A549 (cell line): ENCODE results near the gene PIWIL4. TPM values are rescaled to one million over a fixed set of nuclear protein-coding genes. Genes with fewer than 3 reads are reported as not detected.

ENCODE experiments used
- ATAC-seq, 2 experiments: fragments of 200-7000 bp in 1 of 2; fragments of >200 bp in 1 of 2; cut with Nextera tagmentation in 1 of 2; cut with Tn5 transposase in 1 of 2; 3 replicates each; pipeline versions ENCODE4 v1.8.0 to v1.9.1; 2018 to 2020; ENCODE audit warnings: mild to moderate bottlenecking in 1 of 2, moderate library complexity in 1 of 2
- CTCF ChIA-PET: fragments of 300-600 bp; sonication (Branson Sonifier 250); formaldehyde crosslinking; extraction: SDS; loops from one replicate; lab custom pipeline; 2021; ENCODE audit warnings: antibody characterized with exemption, inconsistent platforms; lab: Yijun Ruan, JAX
- POLR2A ChIA-PET: fragments of 350-600 bp; formaldehyde crosslinking; extraction: SDS; loops from one replicate; lab custom pipeline; 2021; ENCODE audit warnings: antibody characterized with exemption, inconsistent platforms; lab: Yijun Ruan, JAX
- DNase-seq, 2 experiments: peaks; one replicate each; pipeline versions ENCODE4 v3.0.0 to v3.0.0-alpha.2; 2011 to 2016; ENCODE audit warnings: low read depth in 1 of 2, low spot score in 1 of 2
- FAIRE-seq: peaks from 2 replicates; lab custom pipeline; 2011; peaks lifted over from hg19 to GRCh38; lab: Jason Lieb, UNC
- H3K27ac ChIP-seq, 2 experiments: fragments of >200 bp; sonication (Bioruptor Twin); formaldehyde crosslinking; 3 replicates each; pipeline ENCODE4 v1.5.1; 2016 to 2017
- H3K4me1 ChIP-seq: fragments of >200 bp; sonication (Bioruptor Twin); formaldehyde crosslinking; 3 replicates; pipeline ENCODE4 v1.6.1; 2016
- H3K4me2 ChIP-seq: fragments of >200 bp; sonication (Bioruptor Twin); formaldehyde crosslinking; 3 replicates; pipeline ENCODE4 v1.6.1; 2016
- H3K4me3 ChIP-seq: fragments of >200 bp; sonication (Bioruptor Twin); formaldehyde crosslinking; 3 replicates; pipeline ENCODE4 v1.5.1; 2016
- H3K9me3 ChIP-seq: fragments of >200 bp; sonication (Bioruptor Twin); formaldehyde crosslinking; 3 replicates; pipeline ENCODE4 v1.6.1; 2016
- BCL3 ChIP-seq: fragments of >200 bp; sonication (Bioruptor Twin); formaldehyde crosslinking; IDR thresholded peaks from 3 replicates; pipeline ENCODE4 v1.6.1; 2016
- BHLHE40 ChIP-seq: IDR thresholded peaks from 2 replicates; pipeline ENCODE4 v1.6.1; 2012; ENCODE audit warnings: low read depth, low read length, inconsistent platforms
- CTCF ChIP-seq: fragments of >200 bp; sonication (Bioruptor Twin); formaldehyde crosslinking; IDR thresholded peaks from 3 replicates; pipeline ENCODE4 v1.5.1; 2016
- E2F6 ChIP-seq: IDR thresholded peaks from 2 replicates; pipeline ENCODE4 v1.6.1; 2012; ENCODE audit warnings: low read depth, borderline replicate concordance
- EHMT2 ChIP-seq: fragments of 200-600 bp; sonication (generic); IDR thresholded peaks from 2 replicates; pipeline ENCODE4 v1.6.1; 2016; ENCODE audit warnings: antibody characterized with exemption, low read depth, mild to moderate bottlenecking, moderate library complexity
- EP300 ChIP-seq, 2 experiments: fragments of >200 bp; sonication (Bioruptor Twin); formaldehyde crosslinking; IDR thresholded peaks; 2 replicates in 1 of 2; 3 replicates in 1 of 2; pipeline ENCODE4 v1.6.1; 2016 to 2017
- ESRRA ChIP-seq: fragments of 150-350 bp; IDR thresholded peaks from 2 replicates; pipeline ENCODE4 v1.6.1; 2014; ENCODE audit warnings: mild to moderate bottlenecking, low read length, borderline replicate concordance
- FOSB ChIP-seq: fragments of 250-450 bp; sonication (Bioruptor Pico); IDR thresholded peaks from 2 replicates; pipeline ENCODE4 v1.5.0; 2020; ENCODE audit warnings: mild to moderate bottlenecking, moderate library complexity
- FOSL2 ChIP-seq, 2 experiments: fragments of 450-650 bp in 1 of 2; fragments of >200 bp in 1 of 2; sonication (Bioruptor Twin) in 1 of 2; formaldehyde crosslinking; IDR thresholded peaks; 2 replicates each; pipeline versions ENCODE4 v1.5.0 to v1.6.1; 2016 to 2020; ENCODE audit warnings: mild to moderate bottlenecking in 1 of 2, moderate library complexity in 1 of 2
- GATA3 ChIP-seq: IDR thresholded peaks from 2 replicates; pipeline ENCODE4 v1.6.1; 2012; ENCODE audit warnings: borderline replicate concordance
- HEYL ChIP-seq: fragments of 250-450 bp; sonication (Bioruptor Pico); IDR thresholded peaks from 2 replicates; pipeline ENCODE4 v1.8.0; 2021; ENCODE audit warnings: mild to moderate bottlenecking, moderate library complexity
- HOXA7 ChIP-seq: fragments of 250-450 bp; sonication (Bioruptor Pico); IDR thresholded peaks from 2 replicates; pipeline ENCODE4 v1.5.0; 2020; ENCODE audit warnings: mild to moderate bottlenecking, moderate library complexity
- HOXB13 ChIP-seq: fragments of 250-450 bp; sonication (Bioruptor Pico); IDR thresholded peaks from 2 replicates; pipeline ENCODE4 v1.5.0; 2020; ENCODE audit warnings: low read depth, mild to moderate bottlenecking, moderate library complexity
- HOXB5 ChIP-seq: fragments of 250-450 bp; sonication (Bioruptor Pico); IDR thresholded peaks from 2 replicates; pipeline ENCODE4 v1.5.0; 2020; ENCODE audit warnings: mild to moderate bottlenecking, moderate library complexity
- KDM1A ChIP-seq: fragments of 200-600 bp; sonication (generic); IDR thresholded peaks from 2 replicates; pipeline ENCODE4 v1.6.1; 2016; ENCODE audit warnings: low read depth, mild to moderate bottlenecking
- MAZ ChIP-seq: fragments of 150-350 bp; IDR thresholded peaks from 2 replicates; pipeline ENCODE4 v1.6.1; 2014; ENCODE audit warnings: antibody characterized with exemption, low read depth, low read length, borderline replicate concordance
- MYC ChIP-seq: IDR thresholded peaks from 2 replicates; pipeline ENCODE4 v1.6.1; 2012; ENCODE audit warnings: mild to moderate bottlenecking, inconsistent platforms, low read length, improper control_type of control experiment, borderline replicate concordance
- NFE2L2 ChIP-seq: fragments of 150-350 bp; conservative IDR thresholded peaks from 2 replicates; pipeline ENCODE4 v1.6.1; 2014; ENCODE audit warnings: low read length
- POLR2A ChIP-seq: IDR thresholded peaks from 2 replicates; pipeline ENCODE4 v1.6.1; 2012; ENCODE audit warnings: mild to moderate bottlenecking, low read length
- RAD21 ChIP-seq, 2 experiments: fragments of >200 bp in 1 of 2; sonication (Bioruptor Twin) in 1 of 2; formaldehyde crosslinking in 1 of 2; IDR thresholded peaks in 1 of 2; conservative IDR thresholded peaks in 1 of 2; 2 replicates in 1 of 2; 3 replicates in 1 of 2; pipeline ENCODE4 v1.6.1; 2012 to 2018; ENCODE audit warnings: inconsistent platforms in 1 of 2
- RCOR1 ChIP-seq: fragments of 150-350 bp; IDR thresholded peaks from 2 replicates; pipeline ENCODE4 v1.6.1; 2014; ENCODE audit warnings: antibody characterized with exemption, low read length, low read depth
- RNF2 ChIP-seq: fragments of 200-600 bp; sonication (generic); IDR thresholded peaks from 2 replicates; pipeline ENCODE4 v1.6.1; 2016; ENCODE audit warnings: low read depth, mild to moderate bottlenecking, antibody characterized with exemption, moderate library complexity, borderline replicate concordance
- SREBF2 ChIP-seq: fragments of 450-650 bp; IDR thresholded peaks from 2 replicates; pipeline ENCODE4 v1.6.1; 2014; ENCODE audit warnings: mild to moderate bottlenecking, moderate library complexity
- TFCP2L1 ChIP-seq: fragments of 250-450 bp; sonication (Bioruptor Pico); IDR thresholded peaks from 2 replicates; pipeline ENCODE4 v1.5.0; 2021; ENCODE audit warnings: mild to moderate bottlenecking
- ZFP36 ChIP-seq: fragments of 450-650 bp; IDR thresholded peaks from 2 replicates; pipeline ENCODE4 v1.6.1; 2014; ENCODE audit warnings: borderline replicate concordance; ENCODE audit not compliant: partially characterized antibody
- ZSCAN20 ChIP-seq: fragments of 250-450 bp; sonication (Bioruptor Pico); IDR thresholded peaks from 2 replicates; pipeline ENCODE4 v1.8.0; 2022; ENCODE audit warnings: mild to moderate bottlenecking, moderate library complexity
- WGBS: methylation state at CpG from one replicate; pipeline ENCODE4 v1.1.6; 2017; ENCODE audit errors: missing lambda C conversion rate; 5-methylcytosine and 5-hydroxymethylcytosine counted together
- polyA plus RNA-seq, 4 experiments: library from polyadenylated mRNA; depleted of rRNA in 3 of 4; stranded (reverse); fragments of >200 nt; fragmentation: RNase III in 1 of 4; extraction: RNeasy Plus Mini Kit Qiagen cat#74134 plus additional on column Dnase treatment in 1 of 4; gene quantifications; 2 replicates in 3 of 4; 3 replicates in 1 of 4; pipeline ENCODE4 v1.2.3, GENCODE V29; 2011 to 2017

Gene PIWIL4
- polyA plus RNA-seq, 2 of the 4 experiments (the other 2 are of a cell fraction) = 0.28 to 0.35 TPM

- Histone ChIP-seq H3K4me3 (no peak overlapping the region), H3K4me2 (no peak overlapping the region), H3K9me3 (no peaks in the 10 kb centered on the region), H3K27ac (no peak overlapping the region), H3K4me1 (peaks cover 7% of the 10 kb centered on the region; the same call in 1 of the 3 replicates)
- DNase-seq = no peak
- POLR2A ChIA-PET = no interaction called here
- ATAC-seq = no peak
- FAIRE-seq = no peak
- TF ChIP-seq RCOR1 = no peak
- no peak for TF ChIP-seq GATA3
- no peak for TF ChIP-seq FOSL2 (IDR thresholded peaks at IDR 0.05)
- TF ChIP-seq FOSL2 (CRISPR knock-in tag; IDR thresholded peaks at IDR 0.05) = no peak
- TF ChIP-seq HOXB13 (CRISPR knock-in tag) = no peak
- no peak for TF ChIP-seq ZFP36
- no peak for TF ChIP-seq TFCP2L1
- TF ChIP-seq RNF2 = no peak
- TF ChIP-seq EP300 (IDR thresholded peaks at IDR 0.05) = no peak
- no peak for TF ChIP-seq ESRRA
- TF ChIP-seq FOSB = no peak
- TF ChIP-seq BCL3 = no peak
- no peak for TF ChIP-seq MYC
- no peak for TF ChIP-seq HEYL (CRISPR knock-in tag)
- no peak for TF ChIP-seq E2F6
- TF ChIP-seq SREBF2 = no peak
- TF ChIP-seq KDM1A = no peak
- no peak for TF ChIP-seq HOXB5
- TF ChIP-seq ZSCAN20 = no peak
- TF ChIP-seq BHLHE40 = no peak
- no peak for TF ChIP-seq MAZ
- WGBS = 93% methylated on average over 2 of the region's 3 CpGs
- CTCF ChIA-PET = no interaction called here
Observed at GRCh38 chr11:94560834-94561233, 6.3 kb upstream of the PIWIL4 start.

- peak; percentile 15; the same call in 1 of the 3 replicates for TF ChIP-seq CTCF
- no peak for TF ChIP-seq FOSL2 (IDR thresholded peaks at IDR 0.05)
- TF ChIP-seq FOSL2 (CRISPR knock-in tag; IDR thresholded peaks at IDR 0.05) = 0 out of 2 replicates have a peak, but pooled peaks have one; percentile 14
- no peak for TF ChIP-seq KDM1A
- TF ChIP-seq POLR2A = no peak
- TF ChIP-seq HOXA7 = no peak
- TF ChIP-seq ESRRA = no peak
- no peak for TF ChIP-seq EHMT2
- no peak for TF ChIP-seq NFE2L2
- peak; percentile 15 to 23; a peak in 1 of 5 replicates for TF ChIP-seq RAD21 (conservative IDR thresholded peaks at IDR 0.05 in 1 of 2, IDR thresholded peaks at IDR 0.05 in 1 of 2)
- WGBS = 42% methylated on average over 4 of the region's 4 CpGs
- Histone ChIP-seq H3K4me2 (no peak overlapping the region), H3K4me3 (no peak overlapping the region), H3K9me3 (no peaks in the 10 kb centered on the region), H3K27ac (no peak overlapping the region), H3K4me1 (peaks cover 7% of the 10 kb centered on the region; the same call in 1 of the 3 replicates)
- ChIA-PET POLR2A (no interaction called here), CTCF (interaction anchor here (1.0 kb wide), 1 partner anchor 11 kb away, joined by 3 read pairs; no protein-coding TSS in a partner anchor)
- DNase-seq = peak in 1 of 2 experiments; percentile 10
- no peak for FAIRE-seq
- ATAC-seq = peak; percentile 73 to 80; a peak in 5 of 6 replicates
Observed at GRCh38 chr11:94563176-94563847, 3.9 kb upstream of the PIWIL4 start.
